Measurements from ENCODE around the gene REEP1.

DNA sequence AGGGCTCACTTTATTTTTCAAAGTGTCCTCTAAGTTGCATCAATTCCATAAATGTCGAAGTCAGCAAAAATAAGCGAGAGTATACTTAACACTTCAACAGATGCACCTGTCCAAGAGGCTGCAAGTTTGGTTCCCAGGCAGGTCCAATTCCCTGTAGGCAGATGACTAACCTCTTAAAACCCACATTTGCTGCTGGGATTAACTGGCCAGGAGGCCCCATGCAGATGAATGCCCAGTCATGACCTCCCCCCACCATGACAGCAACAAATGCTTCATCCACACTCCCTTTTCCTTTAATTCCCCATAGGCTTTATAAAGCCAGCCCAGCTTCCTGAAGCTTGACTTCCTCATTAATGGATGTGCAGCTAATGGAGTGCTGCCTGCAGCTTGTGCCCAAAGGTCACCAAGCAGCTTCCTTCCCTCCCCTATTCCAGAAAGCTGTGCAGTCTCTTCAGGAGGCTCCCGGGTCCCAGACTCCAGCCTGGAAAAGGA, 35.7 kb downstream of the REEP1 start:
- TF ChIP-seq EP300 (IDR thresholded peaks at IDR 0.05) (no peak), CHD2 (IDR thresholded peaks at IDR 0.05; ENCODE audit: low read length, partially characterized antibody) (no peak), GATA3 (IDR thresholded peaks at IDR 0.05; ENCODE audit: borderline replicate concordance) (no peak), NFE2L2 (conservative IDR thresholded peaks at IDR 0.05; ENCODE audit: low read length) (no peak)
- TF ChIP-seq, protein P1, sequence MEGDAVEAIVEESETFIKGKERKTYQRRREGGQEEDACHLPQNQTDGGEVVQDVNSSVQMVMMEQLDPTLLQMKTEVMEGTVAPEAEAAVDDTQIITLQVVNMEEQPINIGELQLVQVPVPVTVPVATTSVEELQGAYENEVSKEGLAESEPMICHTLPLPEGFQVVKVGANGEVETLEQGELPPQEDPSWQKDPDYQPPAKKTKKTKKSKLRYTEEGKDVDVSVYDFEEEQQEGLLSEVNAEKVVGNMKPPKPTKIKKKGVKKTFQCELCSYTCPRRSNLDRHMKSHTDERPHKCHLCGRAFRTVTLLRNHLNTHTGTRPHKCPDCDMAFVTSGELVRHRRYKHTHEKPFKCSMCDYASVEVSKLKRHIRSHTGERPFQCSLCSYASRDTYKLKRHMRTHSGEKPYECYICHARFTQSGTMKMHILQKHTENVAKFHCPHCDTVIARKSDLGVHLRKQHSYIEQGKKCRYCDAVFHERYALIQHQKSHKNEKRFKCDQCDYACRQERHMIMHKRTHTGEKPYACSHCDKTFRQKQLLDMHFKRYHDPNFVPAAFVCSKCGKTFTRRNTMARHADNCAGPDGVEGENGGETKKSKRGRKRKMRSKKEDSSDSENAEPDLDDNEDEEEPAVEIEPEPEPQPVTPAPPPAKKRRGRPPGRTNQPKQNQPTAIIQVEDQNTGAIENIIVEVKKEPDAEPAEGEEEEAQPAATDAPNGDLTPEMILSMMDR (IDR thresholded peaks at IDR 0.05): no peak
- TF ChIP-seq, protein P2, sequence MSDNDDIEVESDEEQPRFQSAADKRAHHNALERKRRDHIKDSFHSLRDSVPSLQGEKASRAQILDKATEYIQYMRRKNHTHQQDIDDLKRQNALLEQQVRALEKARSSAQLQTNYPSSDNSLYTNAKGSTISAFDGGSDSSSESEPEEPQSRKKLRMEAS (IDR thresholded peaks at IDR 0.05): no peak
